ENCODE data around the gene KRT20. TPM values are rescaled to one million over a fixed set of nuclear protein-coding genes. Genes with fewer than 3 reads are reported as not detected.

The KRT20 gene, protein sequence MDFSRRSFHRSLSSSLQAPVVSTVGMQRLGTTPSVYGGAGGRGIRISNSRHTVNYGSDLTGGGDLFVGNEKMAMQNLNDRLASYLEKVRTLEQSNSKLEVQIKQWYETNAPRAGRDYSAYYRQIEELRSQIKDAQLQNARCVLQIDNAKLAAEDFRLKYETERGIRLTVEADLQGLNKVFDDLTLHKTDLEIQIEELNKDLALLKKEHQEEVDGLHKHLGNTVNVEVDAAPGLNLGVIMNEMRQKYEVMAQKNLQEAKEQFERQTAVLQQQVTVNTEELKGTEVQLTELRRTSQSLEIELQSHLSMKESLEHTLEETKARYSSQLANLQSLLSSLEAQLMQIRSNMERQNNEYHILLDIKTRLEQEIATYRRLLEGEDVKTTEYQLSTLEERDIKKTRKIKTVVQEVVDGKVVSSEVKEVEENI
- not detected for total RNA-seq

DNA sequence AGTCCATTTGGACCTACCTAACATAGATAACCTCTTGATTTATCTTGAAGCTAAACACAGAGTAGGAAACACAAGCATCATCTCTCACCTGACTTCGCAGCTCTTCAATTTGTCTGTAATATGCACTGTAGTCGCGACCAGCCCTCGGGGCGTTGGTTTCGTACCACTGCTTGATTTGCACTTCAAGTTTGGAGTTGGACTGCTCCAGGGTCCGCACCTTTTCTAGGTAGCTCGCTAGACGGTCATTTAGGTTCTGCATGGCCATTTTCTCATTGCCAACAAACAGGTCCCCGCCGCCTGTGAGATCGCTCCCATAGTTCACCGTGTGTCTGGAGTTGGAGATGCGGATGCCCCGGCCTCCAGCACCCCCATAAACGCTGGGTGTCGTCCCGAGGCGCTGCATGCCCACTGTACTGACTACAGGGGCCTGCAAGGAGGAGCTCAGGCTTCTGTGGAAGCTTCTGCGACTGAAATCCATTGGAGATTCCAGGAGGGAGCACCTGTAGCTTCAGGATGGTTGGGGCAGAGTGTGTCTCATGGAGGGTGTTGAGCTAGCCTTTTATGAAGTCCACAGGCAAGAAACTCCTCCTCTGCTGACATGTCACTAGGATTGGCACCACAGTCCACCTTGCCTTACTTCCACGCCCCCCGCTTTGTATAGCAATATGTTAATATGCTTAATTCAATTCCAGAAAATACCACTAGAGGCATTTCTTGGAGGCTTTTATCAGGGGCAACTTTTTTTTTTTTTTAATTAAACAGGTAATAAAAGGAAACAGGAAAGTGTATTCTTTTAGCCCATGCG is at the start of gene KRT20:
Gene KRT20 (minus strand): TSS at position 535 of the 805 bp plus-strand sequence. CDS start 57 bp downstream, at position 478.
- no peak for ATAC-seq
- peaks cover 43% of the 10 kb centered on the region for H3K27me3 ChIP-seq
- H3K36me3 ChIP-seq = no peaks in the 10 kb centered on the region
- TF ChIP-seq POLR2A (IDR thresholded peaks at IDR 0.05) (no peak), EP300 (IDR thresholded peaks at IDR 0.05) (no peak), POLR2AphosphoS5 (IDR thresholded peaks at IDR 0.05) (no peak)
- TF ChIP-seq, protein P1, sequence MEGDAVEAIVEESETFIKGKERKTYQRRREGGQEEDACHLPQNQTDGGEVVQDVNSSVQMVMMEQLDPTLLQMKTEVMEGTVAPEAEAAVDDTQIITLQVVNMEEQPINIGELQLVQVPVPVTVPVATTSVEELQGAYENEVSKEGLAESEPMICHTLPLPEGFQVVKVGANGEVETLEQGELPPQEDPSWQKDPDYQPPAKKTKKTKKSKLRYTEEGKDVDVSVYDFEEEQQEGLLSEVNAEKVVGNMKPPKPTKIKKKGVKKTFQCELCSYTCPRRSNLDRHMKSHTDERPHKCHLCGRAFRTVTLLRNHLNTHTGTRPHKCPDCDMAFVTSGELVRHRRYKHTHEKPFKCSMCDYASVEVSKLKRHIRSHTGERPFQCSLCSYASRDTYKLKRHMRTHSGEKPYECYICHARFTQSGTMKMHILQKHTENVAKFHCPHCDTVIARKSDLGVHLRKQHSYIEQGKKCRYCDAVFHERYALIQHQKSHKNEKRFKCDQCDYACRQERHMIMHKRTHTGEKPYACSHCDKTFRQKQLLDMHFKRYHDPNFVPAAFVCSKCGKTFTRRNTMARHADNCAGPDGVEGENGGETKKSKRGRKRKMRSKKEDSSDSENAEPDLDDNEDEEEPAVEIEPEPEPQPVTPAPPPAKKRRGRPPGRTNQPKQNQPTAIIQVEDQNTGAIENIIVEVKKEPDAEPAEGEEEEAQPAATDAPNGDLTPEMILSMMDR (IDR thresholded peaks at IDR 0.05) = no peak
- H3K9me3 ChIP-seq = no peaks in the 10 kb centered on the region
- no peak within 1 kb of the TSS for H3K4me3 ChIP-seq
- no peaks in the 10 kb centered on the region for H3K4me1 ChIP-seq
- WGBS, 2 donors (ENCODE audit: low coverage in 1 of 2) = 90 to 91% methylated on average over 6 to 14 of the region's 23 CpGs
- H3K27ac ChIP-seq = no peak within 1 kb of the TSS

DNA sequence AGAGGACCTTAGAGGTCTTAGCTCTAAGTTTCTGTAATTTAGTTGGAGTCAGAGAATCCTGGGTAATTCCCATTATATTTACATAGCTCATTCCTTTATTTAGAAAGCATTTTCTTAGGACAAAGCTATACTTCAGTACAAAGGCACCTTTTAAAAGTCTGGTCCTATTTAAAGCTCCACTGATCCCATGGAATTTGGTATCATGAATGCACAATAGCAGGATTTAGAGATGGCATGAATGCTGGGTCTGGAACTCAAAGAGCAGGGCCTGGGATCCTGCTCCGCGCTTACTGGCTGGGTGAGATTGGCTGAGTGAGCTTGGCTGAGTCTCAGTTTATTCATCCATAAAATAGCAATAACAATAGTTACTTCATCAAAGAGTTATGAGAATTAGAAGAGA is 47.6 kb upstream of the KRT20 start:
- Histone ChIP-seq H3K4me1 (peaks cover 0 to 19% (median 0%) of the 10 kb centered on the region in 3 donors), H3K27ac (no peak overlapping the region), H3K9me3 (no peaks in the 10 kb centered on the region), H3K4me3 (no peak overlapping the region), H3K36me3 (no peaks in the 10 kb centered on the region), H3K27me3 (no peaks in the 10 kb centered on the region)
- 44 to 80% methylated on average over 1 to 2 of the region's 2 CpGs for WGBS, 2 donors (ENCODE audit: low coverage in 1 of 2)
- TF ChIP-seq EP300 (IDR thresholded peaks at IDR 0.05) (no peak), POLR2A (IDR thresholded peaks at IDR 0.05) (no peak), POLR2AphosphoS5 (IDR thresholded peaks at IDR 0.05) (no peak)
- no peak for ATAC-seq

DNA sequence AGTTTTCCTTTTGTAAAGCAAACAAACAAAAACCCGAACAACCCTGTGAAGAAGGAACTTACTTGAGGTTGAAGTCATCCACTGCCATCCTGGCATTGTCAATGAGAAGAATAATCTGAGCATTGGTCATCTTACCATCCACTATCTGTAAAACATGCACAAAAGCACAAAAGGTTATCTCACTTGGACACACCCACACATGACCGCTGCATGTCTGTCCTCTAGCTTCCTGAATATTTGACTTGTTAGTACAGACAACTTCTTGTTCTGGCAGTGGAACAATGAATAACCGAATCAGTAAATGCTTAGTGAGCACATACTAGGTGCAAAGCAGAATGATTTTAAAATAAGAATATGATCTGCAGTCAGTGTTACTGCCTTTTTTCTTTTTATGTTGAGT is 46.3 kb upstream of the KRT20 start:
- no peak for ATAC-seq
- Histone ChIP-seq H3K36me3 (no peaks in the 10 kb centered on the region), H3K9me3 (no peaks in the 10 kb centered on the region), H3K27me3 (peaks cover 5% of the 10 kb centered on the region), H3K27ac (no peak overlapping the region), H3K4me1 (peaks cover 0 to 11% (median 0%) of the 10 kb centered on the region in 3 donors), H3K4me3 (no peak overlapping the region)
- 65 to 100% methylated on average over 1 to 3 of the region's 3 CpGs for WGBS, 2 donors (ENCODE audit: low coverage in 1 of 2)
- TF ChIP-seq, protein P1 (IDR thresholded peaks at IDR 0.05) = no peak
- TF ChIP-seq POLR2AphosphoS5 (IDR thresholded peaks at IDR 0.05) (no peak), POLR2A (IDR thresholded peaks at IDR 0.05) (no peak), EP300 (IDR thresholded peaks at IDR 0.05) (no peak)

DNA sequence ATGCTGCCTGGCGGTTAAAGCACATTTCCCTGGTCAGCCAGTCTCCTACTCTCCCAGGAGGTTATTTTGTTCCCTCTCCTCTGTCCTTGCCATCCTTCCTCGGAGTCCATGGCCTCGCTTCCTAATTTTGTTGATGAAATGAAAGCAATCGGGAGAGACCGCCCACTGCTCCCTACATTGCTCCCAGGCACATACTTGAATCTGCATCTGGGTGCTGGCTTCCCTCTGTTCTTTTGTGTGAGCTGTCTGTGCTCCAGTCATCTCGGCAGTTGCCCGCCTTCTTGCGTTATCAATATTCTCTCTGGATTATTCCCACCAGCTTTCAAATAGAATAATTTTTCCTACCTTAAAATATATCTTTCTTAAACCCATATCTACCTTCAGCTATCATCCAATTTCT is 41.3 kb upstream of the KRT20 start:
- H3K27ac ChIP-seq = no peak overlapping the region
- H3K9me3 ChIP-seq = no peaks in the 10 kb centered on the region
- peaks cover 0 to 10% (median 4%) of the 10 kb centered on the region in 3 donors for H3K4me1 ChIP-seq
- no peak for TF ChIP-seq POLR2AphosphoS5 (IDR thresholded peaks at IDR 0.05)
- no peak for TF ChIP-seq POLR2A (IDR thresholded peaks at IDR 0.05)
- TF ChIP-seq, protein P1 (IDR thresholded peaks at IDR 0.05) = no peak
- no peak for TF ChIP-seq EP300 (IDR thresholded peaks at IDR 0.05)
- 48 to 76% methylated on average over 3 to 8 of the region's 8 CpGs for WGBS, 2 donors (ENCODE audit: low coverage in 1 of 2)
- ATAC-seq = no peak
- no peak overlapping the region for H3K4me3 ChIP-seq
- H3K36me3 ChIP-seq = no peaks in the 10 kb centered on the region
- H3K27me3 ChIP-seq = peaks cover 7% of the 10 kb centered on the region

DNA sequence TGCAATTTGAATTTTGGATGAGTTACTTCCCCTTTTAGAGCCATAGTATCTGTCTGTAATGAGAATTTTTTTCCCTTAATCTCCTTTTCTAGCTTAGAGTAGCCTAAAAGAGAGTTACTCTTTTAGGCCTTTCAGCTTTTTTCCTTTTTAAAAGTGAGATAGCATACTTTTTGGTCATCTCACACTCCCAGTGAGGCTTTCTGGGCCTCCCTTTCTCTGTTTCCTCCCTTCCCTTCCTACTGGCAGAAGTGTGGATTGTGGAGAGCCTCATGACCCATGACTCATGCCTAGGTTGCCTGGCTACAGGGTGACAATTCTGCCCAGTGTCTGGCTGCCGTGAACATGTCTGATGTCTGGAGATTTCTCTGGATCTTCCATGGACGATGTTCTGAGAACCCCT is 37.2 kb upstream of the KRT20 start:
- H3K9me3 ChIP-seq = no peaks in the 10 kb centered on the region
- H3K4me3 ChIP-seq = no peak overlapping the region
- WGBS, 2 donors (ENCODE audit: low coverage in 1 of 2) = 33% methylated on average over 1 of the region's 2 CpGs; no CpG with 5 or more reads in 1 of the 2 donors
- peak overlapping the region in 2 of 4 donors; percentile 48 to 57 for H3K27ac ChIP-seq
- no peak for TF ChIP-seq POLR2A (IDR thresholded peaks at IDR 0.05)
- TF ChIP-seq EP300 (IDR thresholded peaks at IDR 0.05) = no peak
- peaks cover 0 to 10% (median 4%) of the 10 kb centered on the region in 3 donors for H3K4me1 ChIP-seq
- peak; percentile 79 for ATAC-seq
- no peaks in the 10 kb centered on the region for H3K36me3 ChIP-seq
- H3K27me3 ChIP-seq = peaks cover 7% of the 10 kb centered on the region

Measured in gastroesophageal sphincter (tissue), 4 donors.